ENCODE results near the gene PSRC1.

Gene PSRC1

GRCh38 chr1:109273570-109274288 is 9.2 kb downstream of the PSRC1 start:
- TF ChIP-seq ZFX (IDR thresholded peaks at IDR 0.05; ENCODE audit: borderline replicate concordance) (no peak), CTCF (IDR thresholded peaks at IDR 0.05) (no peak)
- H3K27ac ChIP-seq = no peak overlapping the region

GRCh38 chr1:109272831-109273547 is 10.0 kb downstream of the PSRC1 start:
- TF ChIP-seq ZFX (IDR thresholded peaks at IDR 0.05; ENCODE audit: borderline replicate concordance) = no peak
- no peak for TF ChIP-seq CTCF (IDR thresholded peaks at IDR 0.05)
- no peak overlapping the region for H3K27ac ChIP-seq

GRCh38 chr1:109272021-109272799 is 10.7 kb downstream of the PSRC1 start:
- H3K27ac ChIP-seq = no peak overlapping the region
- TF ChIP-seq CTCF (IDR thresholded peaks at IDR 0.05) (no peak), ZFX (IDR thresholded peaks at IDR 0.05; ENCODE audit: borderline replicate concordance) (no peak)

- TF ChIP-seq ZFX (IDR thresholded peaks at IDR 0.05; ENCODE audit: borderline replicate concordance) = no peak
- TF ChIP-seq CTCF (IDR thresholded peaks at IDR 0.05) = no peak
- H3K27ac ChIP-seq = no peak overlapping the region
Measured at GRCh38 chr1:109271458-109271857, 11.5 kb downstream of the PSRC1 start.

- TF ChIP-seq CTCF (IDR thresholded peaks at IDR 0.05) = no peak
- no peak for TF ChIP-seq ZFX (IDR thresholded peaks at IDR 0.05; ENCODE audit: borderline replicate concordance)
Measured at GRCh38 chr1:109270623-109271317, 12.2 kb downstream of the PSRC1 start.

GRCh38 chr1:109269981-109270622 is 12.8 kb downstream of the PSRC1 start:
- H3K27ac ChIP-seq = no peak overlapping the region
- TF ChIP-seq ZFX (IDR thresholded peaks at IDR 0.05; ENCODE audit: borderline replicate concordance) = no peak
- no peak for TF ChIP-seq CTCF (IDR thresholded peaks at IDR 0.05)

More at GRCh38 chr1:109270623-109271317, 12.2 kb downstream of the PSRC1 start:
- no peak overlapping the region for H3K27ac ChIP-seq

Data from 22Rv1 (cell line).